Activated CD8-positive, alpha-beta memory T cell treated with anti-CD3 and anti-CD28 coated beads for 1 hour (primary cell): ENCODE data around the gene AMDHD2.
"Not testable (repeated sequence)": the region's sequence is repeated elsewhere in the genome, so short reads cannot be mapped to it uniquely, and the experiment has no call there.

Experiments
- DNase-seq, 2 donors: peaks; one replicate each; pipeline ENCODE4 v3.0.0-alpha.2; 2020; ENCODE audit warnings: low read depth in 1 of 2; ENCODE audit errors: extremely low read depth in 1 of 2

Gene AMDHD2

GRCh38 chr16:2531696-2532493, 11.7 kb downstream of the AMDHD2 start:
- DNase-seq = peak; percentile 93

- DNase-seq = no peak
These were observed 12.4 kb downstream of the AMDHD2 start for GRCh38 chr16:2532494-2533141.

GRCh38 chr16:2533142-2533755, 13.1 kb downstream of the AMDHD2 start:
- DNase-seq = not testable (repeated sequence)

GRCh38 chr16:2533912-2534311, 13.7 kb downstream of the AMDHD2 start:
- no peak for DNase-seq

- DNase-seq = not testable (repeated sequence)
These were observed 14.2 kb downstream of the AMDHD2 start for GRCh38 chr16:2534335-2534734.

GRCh38 chr16:2535625-2536013, 15.4 kb downstream of the AMDHD2 start:
- DNase-seq = no peak

GRCh38 chr16:2537451-2538379, 17.5 kb downstream of the AMDHD2 start, which contains the start of gene PDPK1:
PDPK1 (plus strand) TSS chr16:2538021; CDS start chr16:2538113, 92 bp downstream.
- peak; percentile 79 to 87 for DNase-seq

- DNase-seq = not testable (repeated sequence)
These were observed 19.1 kb downstream of the AMDHD2 start for GRCh38 chr16:2539192-2539844.

GRCh38 chr16:2539845-2540458, 19.8 kb downstream of the AMDHD2 start:
- DNase-seq = not testable (repeated sequence)

- DNase-seq = not testable (repeated sequence)
These were observed 20.7 kb downstream of the AMDHD2 start for GRCh38 chr16:2540912-2541311.

- DNase-seq = not testable (repeated sequence)
These were observed 21.2 kb downstream of the AMDHD2 start for GRCh38 chr16:2541409-2541808.

GRCh38 chr16:2543771-2544170, 23.6 kb downstream of the AMDHD2 start:
- DNase-seq = not testable (repeated sequence)

- not testable (repeated sequence) for DNase-seq
These were observed 30.2 kb downstream of the AMDHD2 start for GRCh38 chr16:2550283-2550878.

- DNase-seq = not testable (repeated sequence)
These were observed 31.3 kb downstream of the AMDHD2 start for GRCh38 chr16:2551420-2551889.

GRCh38 chr16:2554709-2555425, 34.7 kb downstream of the AMDHD2 start:
- not testable (repeated sequence) for DNase-seq

GRCh38 chr16:2557150-2557549, 37.0 kb downstream of the AMDHD2 start:
- DNase-seq = not testable (repeated sequence)

- not testable (repeated sequence) for DNase-seq
These were observed 40.1 kb downstream of the AMDHD2 start for GRCh38 chr16:2560131-2560797.

- peak; percentile 17 to 54 for DNase-seq
These were observed 40.6 kb downstream of the AMDHD2 start for GRCh38 chr16:2560798-2561133.
